ENCODE data around the gene EPN2. TPM values are rescaled to one million over a fixed set of nuclear protein-coding genes. Genes with fewer than 3 reads are reported as not detected.

EPN2 gene
- total RNA-seq, 1 experiment from 2014 or later, result 31.3 TPM

GRCh38 chr17:19284005-19284959 lies 47.1 kb downstream of the EPN2 start:
- Mint-ChIP-seq H3K36me3 (ENCODE audit: insufficient read depth, unreplicated experiment) (no peaks in the 10 kb centered on the region), H3K27ac (ENCODE audit: unreplicated experiment) (no peak overlapping the region), H3K9me3 (ENCODE audit: low read depth, unreplicated experiment) (no peaks in the 10 kb centered on the region), H3K4me1 (ENCODE audit: low read depth, unreplicated experiment) (no peaks in the 10 kb centered on the region), H3K4me3 (ENCODE audit: low read depth, unreplicated experiment) (no peak overlapping the region), H3K27me3 (ENCODE audit: unreplicated experiment) (no peaks in the 10 kb centered on the region)
- BruUV-seq (replicated peaks), result no TSS peak
- intact Hi-C loops (cut with micrococcal nuclease; ENCODE audit: unreplicated experiment), result no loop called here
- CTCF ChIA-PET, result no interaction called here
- TF ChIP-seq CTCF (IDR thresholded peaks at IDR 0.05; ENCODE audit: unreplicated experiment), result no peak
- DNase-seq, result no peak

GRCh38 chr17:19285213-19285900 lies 48.2 kb downstream of the EPN2 start:
- DNase-seq, result no peak
- H3K4me1 Mint-ChIP-seq (ENCODE audit: low read depth, unreplicated experiment), result no peaks in the 10 kb centered on the region
- no peaks in the 10 kb centered on the region for H3K36me3 Mint-ChIP-seq (ENCODE audit: insufficient read depth, unreplicated experiment)
- no TSS peak for BruUV-seq (replicated peaks)
- no peak for TF ChIP-seq CTCF (IDR thresholded peaks at IDR 0.05; ENCODE audit: unreplicated experiment)
- H3K27me3 Mint-ChIP-seq (ENCODE audit: unreplicated experiment), result no peaks in the 10 kb centered on the region
- no peak overlapping the region for H3K27ac Mint-ChIP-seq (ENCODE audit: unreplicated experiment)
- intact Hi-C loops (cut with micrococcal nuclease; ENCODE audit: unreplicated experiment), result no loop called here
- H3K4me3 Mint-ChIP-seq (ENCODE audit: low read depth, unreplicated experiment), result no peak overlapping the region
- no peaks in the 10 kb centered on the region for H3K9me3 Mint-ChIP-seq (ENCODE audit: low read depth, unreplicated experiment)
- CTCF ChIA-PET, result no interaction called here

DNA sequence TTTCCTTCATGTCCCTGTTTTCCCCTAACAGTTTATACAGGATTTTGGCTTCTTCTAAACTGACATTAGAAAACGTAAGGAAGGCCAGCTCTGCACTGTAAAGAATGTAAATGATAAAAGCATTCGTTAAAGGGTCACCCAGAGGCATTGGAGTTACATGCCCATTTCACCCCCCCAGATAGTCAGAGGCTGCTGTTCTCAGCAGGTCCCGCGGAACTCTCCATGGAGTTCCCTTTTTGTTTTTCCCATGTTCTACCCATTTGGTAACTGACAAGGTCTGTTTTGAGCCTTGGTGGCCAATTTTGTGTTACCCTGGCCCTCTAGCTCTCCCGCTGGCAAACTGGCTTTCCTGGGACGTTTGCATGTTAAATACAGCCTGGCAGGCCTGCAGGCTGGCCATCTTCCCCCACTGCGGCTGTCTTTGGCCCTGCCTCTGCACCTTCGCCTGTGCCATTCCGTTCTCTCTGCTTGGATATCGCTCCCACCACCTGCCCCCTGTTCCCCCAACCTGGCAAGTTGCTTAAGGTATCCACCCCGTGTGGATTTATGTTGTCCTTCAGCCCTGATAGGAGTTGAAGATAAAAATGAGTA lies 49.7 kb downstream of the EPN2 start:
- DNase-seq, result no peak

More for the DNA sequence above, 49.7 kb downstream of the EPN2 start:
- BruUV-seq (replicated peaks), result no TSS peak
- no peak overlapping the region for H3K27ac Mint-ChIP-seq (ENCODE audit: unreplicated experiment)
- H3K4me3 Mint-ChIP-seq (ENCODE audit: low read depth, unreplicated experiment), result no peak overlapping the region
- intact Hi-C loops (cut with micrococcal nuclease; ENCODE audit: unreplicated experiment), result no loop called here
- CTCF ChIA-PET, result no interaction called here
- H3K9me3 Mint-ChIP-seq (ENCODE audit: low read depth, unreplicated experiment), result no peaks in the 10 kb centered on the region
- no peaks in the 10 kb centered on the region for H3K36me3 Mint-ChIP-seq (ENCODE audit: insufficient read depth, unreplicated experiment)
- no peaks in the 10 kb centered on the region for H3K4me1 Mint-ChIP-seq (ENCODE audit: low read depth, unreplicated experiment)
- TF ChIP-seq CTCF (IDR thresholded peaks at IDR 0.05; ENCODE audit: unreplicated experiment), result no peak
- H3K27me3 Mint-ChIP-seq (ENCODE audit: unreplicated experiment), result no peaks in the 10 kb centered on the region

All from Calu3 (cell line).